Cerebellar nuclear complex (tissue), 1 donor: ENCODE data around the gene CLCN4.

ENCODE experiments used
- DNase-seq, 2 experiments: peaks; one replicate each; lab custom pipeline; 2025; lab: John Stamatoyannopoulos, UW

CLCN4 gene

GRCh38 chrX:10243106-10243505 lies 86.3 kb downstream of the CLCN4 start:
- no peak for DNase-seq

GRCh38 chrX:10244915-10245622 lies 88.3 kb downstream of the CLCN4 start:
- no peak for DNase-seq

- DNase-seq: no peak
Measured at GRCh38 chrX:10245886-10246285, 89.1 kb downstream of the CLCN4 start.

GRCh38 chrX:10246297-10246696 lies 89.5 kb downstream of the CLCN4 start:
- DNase-seq: no peak

GRCh38 chrX:10246846-10247245 lies 90.1 kb downstream of the CLCN4 start:
- no peak for DNase-seq

GRCh38 chrX:10254739-10255138 lies 98.0 kb downstream of the CLCN4 start:
- no peak for DNase-seq

- no peak for DNase-seq
Measured at GRCh38 chrX:10259716-10260115, 102.9 kb downstream of the CLCN4 start.

- no peak for DNase-seq
Measured at GRCh38 chrX:10265775-10266174, 109.0 kb downstream of the CLCN4 start.

GRCh38 chrX:10278716-10279115 lies 121.9 kb downstream of the CLCN4 start:
- no peak for DNase-seq

- DNase-seq: peak in 1 of 2 experiments; percentile 2
Measured at GRCh38 chrX:10280071-10280470, 123.3 kb downstream of the CLCN4 start.

- no peak for DNase-seq
Measured at GRCh38 chrX:10282490-10282889, 125.7 kb downstream of the CLCN4 start.

GRCh38 chrX:10286195-10286594 lies 129.4 kb downstream of the CLCN4 start:
- no peak for DNase-seq
